Pancreas (tissue), 10 donors: ENCODE measurements around the gene SNAPC4. TPM values are rescaled to one million over a fixed set of nuclear protein-coding genes. Genes with fewer than 3 reads are reported as not detected.
A peak's percentile ranks its signal among the peaks of the same experiment; 100 is the strongest.

Experiments used
- ATAC-seq, 4 donors: fragments of 200-7000 bp; cut with Tn5 transposase; one replicate each; pipeline versions ENCODE4 v1.8.0 to v1.9.1; 2020; ENCODE audit warnings: mild to moderate bottlenecking in 4 of 4, moderate library complexity in 4 of 4
- DNase-seq, 6 donors: peaks; one replicate each; pipeline ENCODE4 v3.0.0-alpha.2; 2020
- FAIRE-seq: peaks from 2 replicates; lab custom pipeline; 2012; peaks lifted over from hg19 to GRCh38; lab: Jason Lieb, UNC
- H3K27ac ChIP-seq, 4 donors: fragments of 200-600 bp; sonication (generic); 1 replicate in 3 of 4; 2 replicates in 1 of 4; pipeline versions ENCODE4 v1.5.0 to v1.8.0; 2020
- H3K27me3 ChIP-seq, 4 donors: fragments of 200-600 bp; one replicate each; pipeline ENCODE4 v1.8.0; 2021
- H3K36me3 ChIP-seq, 3 donors: fragments of 200-600 bp; sonication (generic) in 1 of 3; one replicate each; pipeline versions ENCODE4 v1.5.0 to v1.8.0; 2020 to 2021
- H3K4me1 ChIP-seq, 3 donors: fragments of 200-600 bp; one replicate each; pipeline ENCODE4 v1.8.0; 2021
- H3K4me3 ChIP-seq, 4 donors: fragments of 200-600 bp; sonication (generic) in 2 of 4; one replicate each; pipeline versions ENCODE4 v1.5.0 to v1.8.0; 2020 to 2021
- H3K9me3 ChIP-seq, 4 donors: fragments of 200-600 bp; one replicate each; pipeline ENCODE4 v1.8.0; 2021
- WGBS, 2 donors: extraction: QIAGEN DNeasy Blood & Tissue Kit; methylation state at CpG; one replicate each; pipeline ENCODE4 v1.1.7; 2013; 5-methylcytosine and 5-hydroxymethylcytosine counted together
- intact Hi-C, 3 donors: fragments of 100-400 bp; cut with DNase I; formaldehyde crosslinking; loops; one replicate each; pipeline versions ENCODE4 v1.11.1 to v1.14.2; 2022
- polyA plus RNA-seq, 2 donors: library from polyadenylated mRNA; stranded (reverse); fragments of 200-250 nt; gene quantifications; one replicate each; pipeline ENCODE4 v1.2.3, GENCODE V29; 2013
- total RNA-seq, 6 donors: library from RNA; stranded (reverse); fragmentation: NEBNext Ultra II Directional in 4 of 6; extraction: Animal tissue kit (Norgen Biotek cat#: 25700) in 4 of 6; gene quantifications; one replicate each; pipeline versions ENCODE4 v1.2.1 to v1.2.4, GENCODE V29; 2021 to 2023
- TF ChIP-seq, protein P1 (sequence below), 4 donors: fragments of 200-600 bp; sonication (generic) in 3 of 4; IDR thresholded peaks; one replicate each; pipeline versions ENCODE4 v1.5.0 to v1.8.0; 2021; ENCODE audit warnings: antibody characterized with exemption in 4 of 4
- donor health status: healthy with polysubstance abuse.
- donor health status: DM: no; HTN: no; CAD: no; lungs with moderate emphysema.
- donor health status: DM: no; HTN: no; CAD: no.
- donor health status: control.
- donor health status: control.
- donor health status: Bipolar disorder and iron deficiency.
- donor health status: DM: yes; HTN: yes; CAD: no.
- donor health status: DM: no; HTN: no; CAD: no.
- donor health status: DM: no; HTN: no; CAD: no.
- donor health status: DM: yes; HTN: yes; CAD: no.

SNAPC4 gene
- total and polyA plus RNA-seq, 8 donors, result 3.8 to 22.0 (median 5.2) TPM

DNA sequence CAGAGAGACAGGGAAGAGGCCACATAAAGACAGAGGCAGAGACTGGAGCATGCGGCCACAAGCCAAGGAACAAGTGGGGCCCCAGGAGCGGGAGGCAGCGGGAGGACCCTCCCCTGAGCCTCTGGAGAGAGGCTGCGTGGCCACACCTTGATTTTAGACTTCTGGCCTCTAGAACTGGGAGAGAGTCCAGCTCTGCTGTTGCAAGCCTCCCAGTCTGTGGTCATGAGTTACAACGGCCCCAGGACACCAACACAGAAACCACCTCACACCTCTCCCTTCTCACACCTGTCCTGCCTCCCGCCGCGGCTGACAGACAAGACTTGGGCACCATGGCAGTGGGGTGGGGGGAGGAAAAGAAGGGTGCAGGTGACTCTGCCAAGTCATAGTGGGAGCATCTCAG lies 37.5 kb upstream of the SNAPC4 start:
- ATAC-seq, result no peak
- Histone ChIP-seq H3K4me1 (peaks cover 0 to 16% (median 5%) of the 10 kb centered on the region in 3 donors), H3K9me3 (no peaks in the 10 kb centered on the region), H3K27me3 (no peaks in the 10 kb centered on the region), H3K27ac (no peak overlapping the region), H3K4me3 (peak overlapping the region in 1 of 4 donors; percentile 98), H3K36me3 (peaks cover 0 to 14% (median under 1%) of the 10 kb centered on the region in 3 donors)
- peak in 1 of 6 donors; percentile 43 for DNase-seq
- FAIRE-seq, result no peak
- intact Hi-C loops, result no loop called here
- WGBS, 2 donors, result 51 to 52% methylated on average over 8 of the region's 8 CpGs
- TF ChIP-seq, protein P1, sequence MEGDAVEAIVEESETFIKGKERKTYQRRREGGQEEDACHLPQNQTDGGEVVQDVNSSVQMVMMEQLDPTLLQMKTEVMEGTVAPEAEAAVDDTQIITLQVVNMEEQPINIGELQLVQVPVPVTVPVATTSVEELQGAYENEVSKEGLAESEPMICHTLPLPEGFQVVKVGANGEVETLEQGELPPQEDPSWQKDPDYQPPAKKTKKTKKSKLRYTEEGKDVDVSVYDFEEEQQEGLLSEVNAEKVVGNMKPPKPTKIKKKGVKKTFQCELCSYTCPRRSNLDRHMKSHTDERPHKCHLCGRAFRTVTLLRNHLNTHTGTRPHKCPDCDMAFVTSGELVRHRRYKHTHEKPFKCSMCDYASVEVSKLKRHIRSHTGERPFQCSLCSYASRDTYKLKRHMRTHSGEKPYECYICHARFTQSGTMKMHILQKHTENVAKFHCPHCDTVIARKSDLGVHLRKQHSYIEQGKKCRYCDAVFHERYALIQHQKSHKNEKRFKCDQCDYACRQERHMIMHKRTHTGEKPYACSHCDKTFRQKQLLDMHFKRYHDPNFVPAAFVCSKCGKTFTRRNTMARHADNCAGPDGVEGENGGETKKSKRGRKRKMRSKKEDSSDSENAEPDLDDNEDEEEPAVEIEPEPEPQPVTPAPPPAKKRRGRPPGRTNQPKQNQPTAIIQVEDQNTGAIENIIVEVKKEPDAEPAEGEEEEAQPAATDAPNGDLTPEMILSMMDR (IDR thresholded peaks at IDR 0.05), result no peak

DNA sequence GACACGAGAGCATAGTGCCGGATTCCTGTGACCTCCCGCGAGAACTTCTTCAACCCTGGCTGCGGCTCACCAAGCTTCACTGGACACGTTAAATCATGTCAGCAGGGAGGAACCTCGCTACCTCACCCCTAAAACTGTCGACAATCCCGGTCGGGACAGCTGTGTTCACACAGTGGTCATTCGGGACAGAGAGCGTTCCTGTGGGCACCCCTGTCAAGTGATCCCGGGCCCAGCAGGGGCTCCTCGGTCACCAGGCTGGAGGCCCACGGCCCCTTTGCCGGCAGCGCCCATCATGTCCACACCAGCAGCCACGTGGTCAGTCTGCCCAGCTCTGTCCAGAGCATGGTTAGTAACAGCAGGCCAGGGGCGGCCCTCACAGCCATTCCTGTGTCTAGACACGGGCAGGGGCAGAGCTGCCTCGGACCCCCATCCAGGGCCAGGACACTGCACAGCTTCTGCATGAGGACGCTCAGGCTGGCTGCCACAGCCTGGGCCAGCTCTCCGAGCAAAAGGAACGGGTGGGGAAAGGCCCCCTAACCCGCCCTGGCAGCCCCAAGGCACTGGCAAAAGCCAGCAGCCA lies 36.2 kb upstream of the SNAPC4 start:
- ATAC-seq (no peak), FAIRE-seq (no peak), DNase-seq (peak in 1 of 6 donors; percentile 72)
- H3K36me3 ChIP-seq, result peaks cover 0 to 12% (median 0%) of the 10 kb centered on the region in 3 donors
- no peak overlapping the region for H3K27ac ChIP-seq
- no peaks in the 10 kb centered on the region for H3K9me3 ChIP-seq
- TF ChIP-seq, protein P1 (IDR thresholded peaks at IDR 0.05), result no peak
- no peaks in the 10 kb centered on the region for H3K27me3 ChIP-seq
- no peak overlapping the region for H3K4me3 ChIP-seq
- WGBS, 2 donors, result 93% methylated on average over 25 of the region's 25 CpGs
- intact Hi-C loops, result no loop called here
- H3K4me1 ChIP-seq, result peaks cover 0 to 16% (median 5%) of the 10 kb centered on the region in 3 donors

DNA sequence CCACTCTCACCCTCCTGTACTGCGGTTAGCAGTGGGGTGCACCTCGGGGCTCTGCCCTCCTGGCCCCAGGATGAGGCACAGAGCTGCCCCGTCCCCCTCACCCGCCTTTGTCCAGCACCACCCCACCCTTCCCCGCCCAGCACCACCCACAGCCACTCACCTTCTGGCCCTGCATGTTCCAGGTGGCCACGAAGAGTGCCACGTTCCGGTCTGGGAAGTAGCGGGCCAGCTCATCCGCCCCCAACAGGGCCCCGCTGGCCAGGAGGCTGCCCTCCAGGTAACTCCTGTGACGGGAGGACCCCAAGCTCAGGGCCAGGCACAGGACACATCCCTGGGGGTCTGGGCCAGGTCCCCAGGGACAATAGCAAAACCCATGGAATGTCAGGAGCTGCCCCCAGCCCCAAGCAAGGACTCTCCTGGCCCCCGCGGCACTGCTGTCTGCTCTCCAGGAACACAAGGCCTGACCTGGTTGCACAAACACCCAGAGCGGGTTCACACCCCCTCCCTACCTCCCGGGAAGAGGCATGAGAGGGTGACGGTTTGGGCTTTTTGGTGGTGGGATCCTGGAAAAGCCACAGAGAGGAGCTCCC lies 34.7 kb upstream of the SNAPC4 start:
- H3K27me3 ChIP-seq, result no peaks in the 10 kb centered on the region
- ATAC-seq (no peak), DNase-seq (peak in 1 of 6 donors; percentile 62), FAIRE-seq (no peak)
- H3K36me3 ChIP-seq, result peaks cover 0 to 15% (median 7%) of the 10 kb centered on the region in 3 donors
- WGBS, 2 donors, result 91 to 95% methylated on average over 17 of the region's 17 CpGs
- no peak overlapping the region for H3K4me3 ChIP-seq
- no peaks in the 10 kb centered on the region for H3K9me3 ChIP-seq
- intact Hi-C loops, result no loop called here
- H3K27ac ChIP-seq, result no peak overlapping the region
- H3K4me1 ChIP-seq, result peaks cover 0 to 16% (median 5%) of the 10 kb centered on the region in 3 donors
- TF ChIP-seq, protein P1 (IDR thresholded peaks at IDR 0.05), result no peak

DNA sequence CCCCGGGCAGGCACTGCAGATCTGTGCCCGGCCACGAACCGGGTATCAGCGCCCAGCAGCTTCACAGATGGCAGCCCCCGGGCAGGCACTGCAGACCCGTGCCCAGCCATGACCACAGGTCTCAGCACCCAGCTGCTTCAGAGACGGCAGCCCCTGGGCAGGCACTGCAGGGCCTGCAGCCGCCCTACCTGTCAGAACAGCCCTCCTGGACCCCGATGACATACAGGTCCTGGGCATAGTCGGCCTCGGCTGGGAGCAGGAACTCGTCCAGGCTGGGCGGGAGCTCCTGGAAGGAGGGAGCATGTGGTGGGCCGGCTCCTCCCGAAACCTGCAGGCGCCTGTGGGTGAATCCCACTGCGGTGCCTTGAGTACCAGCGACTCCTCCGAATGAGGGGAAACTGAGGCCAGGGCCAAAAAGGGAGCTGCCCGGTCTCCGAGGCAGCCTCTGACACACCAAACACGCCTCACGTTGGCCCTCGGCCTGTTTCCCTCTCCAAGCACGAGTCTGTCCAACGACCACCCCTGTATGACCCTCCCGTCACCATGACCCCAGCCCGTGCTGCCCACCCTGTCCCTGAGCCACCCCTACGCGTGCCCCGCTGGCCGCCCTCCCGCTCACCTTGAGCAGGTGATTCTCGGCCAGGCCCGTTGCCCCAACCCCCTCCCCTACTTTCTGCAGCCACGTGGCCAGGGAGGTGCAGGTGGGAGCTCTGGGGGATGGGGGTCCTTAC lies 34.0 kb upstream of the SNAPC4 start:
- WGBS, 2 donors, result 91 to 92% methylated on average over 36 to 37 of the region's 37 CpGs

More for the DNA sequence above, 34.0 kb upstream of the SNAPC4 start:
- peak in 1 of 6 donors; percentile 79 for DNase-seq
- peaks cover 0 to 16% (median 5%) of the 10 kb centered on the region in 3 donors for H3K4me1 ChIP-seq
- H3K36me3 ChIP-seq, result peaks cover 0 to 15% (median 7%) of the 10 kb centered on the region in 3 donors
- no peaks in the 10 kb centered on the region for H3K27me3 ChIP-seq
- no peaks in the 10 kb centered on the region for H3K9me3 ChIP-seq
- intact Hi-C loops, result no loop called here
- TF ChIP-seq, protein P1 (IDR thresholded peaks at IDR 0.05), result no peak
- no peak overlapping the region for H3K4me3 ChIP-seq
- H3K27ac ChIP-seq, result no peak overlapping the region
- no peak for FAIRE-seq
- ATAC-seq, result no peak
